Stimulated activated naive CD8-positive, alpha-beta T cell treated with anti-CD3 and anti-CD28 coated beads, Interleukin-15, Interleukin-2, amounts not matched to agents 100 U/mL and 50 U/mL, for 24 hours (primary cell): ENCODE data around the gene GRM8.

Source experiments
- ATAC-seq: fragments of 150-1000 bp; cut with Tn5 transposase; one replicate; pipeline ENCODE4 v1.10.0; 2021
- DNase-seq: peaks from one replicate; pipeline ENCODE4 v3.0.0; 2021

Gene GRM8

DNA sequence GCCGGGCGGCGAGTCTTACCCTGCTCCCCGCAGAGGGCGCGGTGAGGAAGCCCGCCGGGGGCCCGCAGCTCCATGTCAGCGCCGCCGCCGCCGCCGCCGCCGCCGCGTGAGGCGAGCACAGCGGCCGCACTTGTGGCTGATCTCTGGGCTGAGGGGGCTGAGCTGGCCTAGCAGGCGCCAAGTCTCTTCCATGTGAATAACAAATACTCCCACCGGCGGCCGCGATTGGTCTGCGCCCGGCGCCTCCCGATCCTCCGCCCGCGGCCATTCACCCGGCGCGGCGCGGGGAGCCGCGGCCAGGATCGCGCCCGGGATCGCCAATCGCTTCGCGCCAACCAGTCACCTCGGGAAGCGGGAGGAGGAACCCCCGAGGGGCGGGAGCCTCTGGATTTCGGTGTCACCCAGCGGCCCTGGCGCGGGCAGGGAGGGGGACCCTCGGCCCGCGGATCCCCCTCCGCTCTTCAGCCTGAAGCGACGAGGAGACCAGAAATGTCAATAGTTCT is at the start of gene GRM8:
GRM8 (minus strand) TSS at position 164 of the 503 bp plus-strand sequence.
- DNase-seq (peak; percentile 27), ATAC-seq (no peak)

DNA sequence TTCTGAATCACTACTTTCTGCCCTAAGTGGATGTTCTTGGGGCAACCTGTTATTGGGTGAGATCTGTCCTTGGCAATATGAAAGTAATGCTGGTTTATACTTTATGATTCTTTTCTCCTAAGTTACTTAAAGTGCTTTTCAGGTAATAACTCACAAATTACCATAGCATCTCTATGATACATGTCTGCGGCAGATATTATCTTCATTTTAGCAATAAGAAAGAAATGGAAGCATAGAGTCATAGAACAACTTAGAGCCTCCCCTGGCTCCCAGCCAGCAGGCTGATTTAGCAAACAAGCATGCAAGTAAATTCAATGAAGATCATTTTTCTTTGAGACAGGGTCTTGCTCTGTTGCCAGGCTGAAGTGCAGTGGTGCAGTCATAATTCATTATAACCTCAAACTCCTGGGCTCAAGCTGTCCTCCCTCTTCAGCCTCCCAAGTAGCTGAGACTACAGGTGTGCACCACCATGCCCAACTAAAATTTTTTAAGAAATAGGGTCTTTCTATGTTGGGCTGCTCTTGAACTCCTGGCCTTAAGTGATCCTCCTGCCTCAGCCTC is 38.1 kb upstream of the GRM8 start:
- DNase-seq (no peak), ATAC-seq (no peak)

DNA sequence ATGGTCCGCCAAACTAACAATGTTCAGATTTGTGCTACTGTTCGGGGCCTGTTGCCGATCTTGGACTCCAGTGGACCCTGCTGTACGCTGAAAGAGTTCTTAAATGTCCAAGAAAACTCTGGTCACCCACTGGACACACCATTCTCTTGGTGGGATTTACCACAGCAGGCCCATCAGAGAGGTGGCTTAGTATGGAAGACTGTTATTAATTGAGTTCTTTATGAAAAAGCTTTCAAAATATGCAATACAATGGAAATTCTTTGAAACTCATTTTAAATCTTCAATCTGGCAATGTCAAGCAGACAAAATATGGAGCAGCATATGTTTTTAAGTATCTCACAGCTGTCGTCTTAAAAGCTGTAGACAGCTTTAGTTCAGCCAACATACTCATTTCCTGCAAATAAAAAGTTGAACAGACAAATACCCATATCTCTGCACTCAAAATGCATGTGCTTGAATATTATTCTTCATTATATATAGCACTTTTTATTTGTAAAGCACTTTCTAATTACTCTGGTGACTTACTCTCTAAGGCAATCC is 37.4 kb upstream of the GRM8 start:
- ATAC-seq (no peak), DNase-seq (no peak)

DNA sequence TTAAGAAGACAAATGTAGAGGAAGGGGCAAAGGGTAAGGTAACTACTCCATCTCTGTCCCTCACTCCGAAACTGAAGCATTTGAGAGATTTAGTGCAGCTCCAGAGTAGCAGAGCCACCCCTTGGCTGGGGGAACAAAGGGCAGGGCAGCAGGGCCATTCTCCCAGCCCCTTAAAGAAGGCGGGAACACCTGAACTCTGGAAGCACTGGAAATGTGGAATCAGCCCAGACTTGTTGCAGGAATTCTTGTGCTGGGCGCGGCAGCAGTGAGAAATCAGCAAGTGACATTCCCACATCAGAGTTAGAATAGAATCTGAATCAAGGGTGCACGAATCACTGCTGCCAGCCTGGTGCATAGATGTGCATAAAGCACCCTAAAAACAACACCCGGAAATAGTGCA is 34.4 kb upstream of the GRM8 start:
- ATAC-seq (no peak), DNase-seq (no peak)

DNA sequence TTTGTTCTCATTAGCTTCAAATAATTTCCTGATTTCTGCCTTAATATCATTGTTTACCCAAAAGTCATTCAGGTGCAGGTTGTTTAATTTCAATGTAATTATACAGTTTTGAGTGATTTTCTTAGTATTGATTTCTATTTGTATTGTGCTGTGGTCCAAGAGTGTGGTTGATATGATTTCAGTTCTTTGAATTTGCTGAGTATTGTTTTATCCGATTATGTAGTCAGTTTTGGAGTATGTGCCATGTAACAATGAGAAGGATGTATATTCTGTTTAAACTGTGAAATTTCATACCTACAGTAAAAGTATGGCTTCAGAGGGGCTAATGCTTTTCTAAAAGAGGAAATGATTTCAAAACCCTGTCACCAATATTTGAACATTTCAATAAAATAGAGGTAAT is 17.4 kb upstream of the GRM8 start:
- ATAC-seq (no peak), DNase-seq (no peak)

DNA sequence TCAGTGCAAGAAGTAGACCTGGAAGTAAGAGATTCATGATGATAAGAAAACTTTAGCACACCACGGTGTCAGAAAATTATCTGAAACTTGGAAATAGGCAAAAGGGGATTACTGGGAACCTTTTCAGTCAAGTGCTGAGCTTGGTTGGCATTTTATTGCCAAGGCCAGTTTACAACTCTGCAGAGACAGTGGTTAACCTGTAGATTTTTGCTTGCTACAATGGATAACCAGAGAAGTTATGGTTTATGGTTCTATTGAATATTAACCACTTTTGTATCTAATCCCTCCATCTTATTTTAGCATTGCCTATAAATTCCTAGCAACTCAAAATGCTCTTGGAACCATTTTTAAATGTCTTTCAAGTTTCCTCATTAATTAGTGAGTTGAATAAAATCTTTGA is 13.3 kb upstream of the GRM8 start:
- no peak for ATAC-seq
- no peak for DNase-seq

DNA sequence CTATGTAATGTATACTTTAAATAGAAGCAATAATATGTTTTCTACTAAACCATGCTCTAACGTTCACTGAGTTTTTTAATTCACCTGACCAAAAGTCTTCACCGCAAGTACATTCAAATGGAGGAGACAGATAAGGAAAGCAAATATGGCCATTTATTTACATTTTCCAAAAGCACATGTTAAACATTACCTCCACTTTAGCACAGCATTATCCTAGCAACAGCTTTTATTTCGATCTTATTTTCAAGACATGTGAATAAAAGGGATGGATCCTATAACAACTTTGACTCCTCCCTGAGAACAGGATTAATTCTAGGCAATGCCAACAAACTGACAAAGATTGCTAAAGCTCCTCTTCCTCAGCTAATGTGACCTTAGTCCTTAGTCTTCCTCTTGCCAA is 11.5 kb upstream of the GRM8 start:
- DNase-seq (no peak), ATAC-seq (no peak)

DNA sequence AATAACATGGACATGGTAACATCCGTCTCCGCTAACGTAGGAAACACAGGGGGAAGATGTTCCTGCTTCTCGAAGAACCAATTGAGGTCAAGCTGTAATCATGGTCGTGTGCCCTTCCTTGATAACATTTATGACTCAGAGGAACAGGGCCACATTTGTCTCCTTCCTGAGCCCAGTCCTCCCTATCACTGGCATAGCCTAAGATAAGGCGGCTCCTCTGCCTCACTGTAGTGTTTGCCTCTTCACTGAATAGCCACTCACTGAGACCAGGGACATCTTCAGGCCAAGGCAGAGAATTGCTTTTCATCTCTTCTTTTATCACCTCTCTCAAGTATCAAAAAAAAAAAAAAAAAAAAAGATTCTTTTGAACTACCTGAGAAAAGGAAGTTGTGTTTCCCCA is 5.4 kb upstream of the GRM8 start:
- ATAC-seq, result no peak
- DNase-seq, result no peak

DNA sequence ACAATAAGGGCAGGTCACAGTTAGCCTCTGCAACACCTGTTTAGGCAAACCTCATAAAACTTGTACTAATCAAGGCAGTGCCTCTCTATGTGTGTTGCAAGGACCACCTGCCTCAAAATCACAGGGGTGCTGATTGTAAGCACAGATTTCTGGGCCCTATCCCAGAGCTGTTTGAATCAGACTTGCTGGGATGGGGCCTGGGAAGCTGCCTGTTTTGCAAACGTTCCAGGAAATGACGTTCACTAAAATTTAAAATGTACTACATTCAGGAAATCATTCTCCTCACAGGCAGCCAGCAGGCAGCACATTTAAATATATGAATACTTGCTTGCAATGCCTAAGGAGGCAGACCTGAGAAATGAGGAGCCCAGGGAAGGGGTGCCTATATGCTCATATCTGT is 4.3 kb upstream of the GRM8 start:
- no peak for DNase-seq
- no peak for ATAC-seq

DNA sequence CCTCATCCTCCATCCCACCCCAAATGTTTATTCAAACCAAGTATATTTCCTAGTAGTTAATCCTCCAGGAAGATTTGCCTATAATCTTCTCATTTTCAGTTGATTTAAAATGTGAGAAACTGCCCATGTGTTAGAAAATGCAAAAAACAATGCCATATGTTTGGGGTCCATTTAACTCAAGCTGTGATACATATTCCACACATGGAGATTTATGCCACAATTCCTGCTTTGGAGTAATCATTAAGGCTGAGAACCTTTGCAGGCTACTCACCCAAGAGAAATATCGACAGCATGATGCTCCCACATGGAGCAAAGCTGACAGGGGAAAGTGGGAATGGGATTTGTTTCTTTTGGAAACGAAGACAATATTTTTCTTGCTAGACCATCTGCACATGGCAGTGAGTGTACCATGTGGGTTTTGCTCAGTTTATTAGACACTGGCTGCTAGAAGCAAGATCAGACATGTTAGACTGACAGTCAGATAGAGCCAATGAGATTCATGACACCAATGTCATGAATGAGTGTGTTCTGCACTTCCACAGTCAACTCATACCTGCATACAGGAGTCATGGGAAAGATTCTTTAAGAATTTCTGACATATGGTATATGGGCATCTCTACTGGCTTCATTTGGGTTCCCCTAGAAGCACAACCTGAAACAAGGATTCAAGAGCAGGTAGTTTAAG is 3.4 kb upstream of the GRM8 start:
- ATAC-seq, result no peak
- DNase-seq, result no peak

DNA sequence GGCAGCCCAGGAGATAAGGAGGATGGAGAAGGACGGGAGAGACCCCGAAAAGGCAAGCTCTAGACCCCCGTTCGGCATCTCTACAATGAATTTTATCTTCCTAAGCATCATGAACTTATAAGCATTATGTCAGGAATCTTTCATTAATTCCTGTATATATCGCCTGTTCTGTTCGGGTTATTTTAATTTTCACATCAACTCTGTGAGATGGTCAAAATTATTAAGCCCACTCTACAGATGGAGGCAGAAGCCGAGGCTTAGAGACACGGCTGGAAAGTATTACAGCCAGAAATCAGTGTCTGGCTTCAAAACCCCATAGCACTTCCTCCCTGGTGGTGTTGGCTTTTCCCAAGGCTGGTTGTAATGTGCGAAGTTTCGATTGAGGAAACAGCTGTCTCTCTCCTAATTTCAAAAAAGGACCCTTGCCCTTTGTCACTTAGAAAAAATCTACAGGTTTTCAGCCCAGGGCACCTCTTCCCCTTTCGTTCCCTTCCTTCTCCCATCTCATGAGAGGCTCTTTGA is 1.5 kb upstream of the GRM8 start:
- DNase-seq, result no peak
- no peak for ATAC-seq

DNA sequence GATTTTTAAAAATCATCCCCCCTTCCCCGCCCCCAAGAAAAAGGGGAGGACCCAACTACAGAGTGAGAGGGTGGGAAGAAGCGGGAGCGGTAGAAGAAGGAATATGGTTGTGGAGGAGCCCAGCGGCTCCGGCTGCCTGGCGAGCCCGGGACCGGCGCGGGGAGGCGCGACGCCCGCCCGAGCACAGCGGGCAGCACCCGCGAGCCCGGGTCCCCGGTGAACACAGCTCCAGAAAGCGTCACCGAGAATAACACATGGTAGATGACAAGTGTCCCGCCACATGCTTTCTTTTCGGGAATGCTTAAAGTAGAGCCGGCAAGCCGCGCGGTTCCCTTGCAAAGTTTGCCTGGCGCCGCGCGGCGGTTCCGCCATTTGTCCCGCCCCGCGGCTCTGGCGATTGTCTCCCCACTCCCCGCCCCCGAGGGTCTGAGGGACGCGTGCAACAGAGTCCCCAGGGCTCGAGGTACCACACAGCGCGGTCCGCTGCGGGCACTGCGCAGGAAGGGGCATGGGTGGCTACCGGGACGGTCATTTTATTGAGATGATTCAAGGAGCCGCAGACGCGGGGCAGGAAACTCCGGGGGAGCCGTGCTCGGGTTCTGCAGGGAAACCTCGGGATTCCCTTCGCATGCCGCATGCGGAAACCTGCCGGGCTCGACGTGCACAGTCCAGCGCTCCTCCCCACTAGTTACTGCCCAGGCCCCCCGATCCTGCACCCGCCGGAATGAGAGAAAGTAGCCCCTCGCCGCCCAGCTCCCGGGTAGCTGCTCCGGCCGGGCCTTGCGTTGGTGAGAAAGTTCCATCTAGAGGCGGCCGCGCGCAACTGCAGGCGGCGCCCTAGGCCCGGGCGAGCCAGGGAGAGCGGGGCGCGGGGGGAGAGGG is 781 bp upstream of the GRM8 start:
- ATAC-seq, result peak; percentile 73
- DNase-seq, result peak; percentile 74

DNA sequence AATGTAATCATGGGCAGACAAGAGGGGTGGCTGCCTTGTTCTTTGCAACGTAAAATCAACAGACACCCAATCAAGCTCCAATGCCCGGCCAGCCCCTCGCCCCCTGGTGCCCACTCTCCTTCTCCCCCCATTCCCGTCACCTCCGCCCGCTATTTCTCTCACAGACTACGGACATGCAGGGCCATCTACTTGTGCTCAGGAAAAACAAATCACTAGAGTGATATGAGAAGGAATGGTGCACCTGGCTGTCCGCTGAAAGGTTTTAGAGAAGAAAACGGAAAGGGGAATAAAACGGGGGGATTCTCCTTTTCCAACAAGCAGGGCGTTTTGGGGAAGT is 396 bp downstream of the GRM8 start:
- DNase-seq, result no peak
- ATAC-seq, result no peak

DNA sequence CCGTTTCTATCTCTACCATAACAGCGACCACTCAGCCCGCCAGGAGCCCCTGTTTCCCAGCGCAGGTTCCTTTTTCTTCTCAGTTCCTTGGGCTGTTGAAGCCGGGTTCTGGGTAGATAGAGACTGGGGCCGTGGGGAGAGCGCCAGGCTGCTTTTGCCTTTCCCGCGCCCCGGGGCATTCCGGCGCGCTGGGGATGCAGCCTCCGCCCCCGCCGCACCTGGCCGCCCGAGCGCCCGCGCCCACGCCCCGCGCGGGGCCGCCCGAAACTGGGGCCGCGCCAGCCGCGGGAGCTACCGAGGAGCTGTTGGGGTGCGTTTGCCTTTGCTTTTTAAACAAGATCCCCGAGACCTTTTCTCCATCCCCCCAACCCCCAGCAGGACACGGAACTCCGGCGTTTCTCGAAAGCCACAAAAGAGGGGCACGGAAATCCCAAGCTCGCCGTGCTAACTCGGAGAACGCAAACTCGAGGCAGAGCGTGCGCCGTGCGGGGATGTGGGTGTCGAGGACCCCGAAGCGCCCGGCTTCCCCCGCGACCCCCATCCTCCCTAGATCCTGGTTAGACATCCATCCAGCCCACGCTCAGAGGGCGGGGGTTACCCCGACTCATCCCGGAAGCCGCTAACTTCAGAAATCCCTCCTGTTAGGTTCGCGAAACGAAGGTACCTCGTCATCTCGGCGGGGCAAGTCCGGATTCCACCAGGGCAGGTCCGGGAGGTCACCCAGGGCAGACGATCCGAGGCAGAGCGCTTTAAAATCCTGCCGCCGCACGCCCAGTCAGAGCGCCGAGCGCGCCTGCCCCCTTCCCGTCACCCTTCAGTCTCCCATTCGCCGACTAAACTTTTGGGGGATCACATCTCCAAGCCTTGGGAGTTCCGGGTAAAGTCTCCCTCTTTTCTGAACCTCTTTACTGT is 1.0 kb downstream of the GRM8 start:
- peak; percentile 30 for DNase-seq

DNA sequence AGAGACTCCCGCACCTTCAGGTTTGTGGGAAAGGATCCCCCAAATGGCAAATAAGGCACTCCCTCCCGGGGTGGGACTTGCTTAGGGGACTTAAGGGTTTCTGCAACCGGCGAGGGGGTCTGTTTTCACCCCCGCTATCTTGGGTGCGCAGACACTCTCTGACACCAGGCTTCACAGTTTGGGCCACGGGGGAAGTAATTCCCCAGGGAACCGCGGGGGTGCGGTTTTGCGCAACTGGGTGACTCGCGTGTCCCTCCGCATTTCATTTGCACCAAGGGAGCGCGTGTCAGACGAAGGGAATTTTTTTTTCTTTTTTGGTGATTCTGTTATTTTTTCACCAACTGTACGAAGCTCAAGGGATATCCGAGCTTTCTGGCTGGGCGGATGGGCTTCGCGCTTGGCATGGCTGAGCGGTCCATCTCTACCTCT is 1.7 kb downstream of the GRM8 start:
- no peak for ATAC-seq
- peak; percentile 8 for DNase-seq

More for the DNA sequence above, 1.0 kb downstream of the GRM8 start:
- ATAC-seq, result peak; percentile 29

DNA sequence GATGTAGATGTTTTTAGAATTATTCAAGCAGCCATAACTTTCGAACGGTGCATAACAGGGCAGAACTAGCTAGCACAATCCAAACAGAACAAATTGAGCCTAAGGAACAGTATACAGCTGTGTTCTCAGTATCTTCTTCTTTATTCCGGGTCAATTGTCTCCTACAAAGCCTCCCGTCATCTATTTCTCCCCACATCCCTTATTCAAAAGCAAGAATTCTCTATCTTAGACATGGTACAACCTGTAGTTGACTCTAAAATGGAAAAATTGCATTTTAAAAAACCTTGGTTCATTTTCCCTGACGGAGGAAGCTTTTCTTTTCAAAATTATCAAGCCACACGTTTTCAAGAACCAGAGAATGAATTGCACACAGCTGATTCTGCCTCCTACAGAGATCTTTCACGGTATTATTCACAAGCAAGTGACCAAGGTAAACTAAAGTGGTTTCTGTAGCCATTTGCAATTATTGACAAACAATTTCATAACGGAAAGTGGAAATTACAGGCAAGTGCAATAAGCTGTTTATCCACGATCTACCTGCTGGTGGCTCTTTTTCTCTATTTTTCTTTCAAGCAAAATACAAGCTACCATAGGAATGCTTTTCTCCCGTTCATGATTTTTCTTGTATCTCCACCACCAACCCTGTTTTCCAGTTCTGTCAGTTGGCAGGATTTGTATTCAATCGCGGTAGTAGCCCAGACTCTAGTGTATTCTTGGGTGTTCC is 2.3 kb downstream of the GRM8 start:
- DNase-seq (no peak), ATAC-seq (no peak)

DNA sequence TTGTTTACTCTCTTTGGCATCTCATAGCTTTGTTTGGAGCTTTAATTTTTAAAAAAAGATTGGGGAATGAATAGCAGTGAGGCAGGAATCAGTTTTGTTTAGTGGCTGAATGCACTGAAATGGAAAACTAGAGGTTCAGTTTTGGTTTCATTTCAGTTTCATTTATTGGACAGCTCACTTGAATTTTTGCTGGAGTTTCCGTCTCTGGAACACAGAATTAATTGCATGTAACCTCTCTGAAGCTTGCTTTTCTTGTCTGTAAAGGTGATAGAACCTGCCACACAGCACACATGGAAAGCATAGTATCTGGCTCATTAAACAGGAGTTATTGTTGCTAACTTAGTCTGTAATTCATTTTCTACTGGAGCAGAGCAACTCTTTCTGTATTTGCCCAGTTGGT is 7.1 kb downstream of the GRM8 start:
- ATAC-seq (no peak), DNase-seq (no peak)

DNA sequence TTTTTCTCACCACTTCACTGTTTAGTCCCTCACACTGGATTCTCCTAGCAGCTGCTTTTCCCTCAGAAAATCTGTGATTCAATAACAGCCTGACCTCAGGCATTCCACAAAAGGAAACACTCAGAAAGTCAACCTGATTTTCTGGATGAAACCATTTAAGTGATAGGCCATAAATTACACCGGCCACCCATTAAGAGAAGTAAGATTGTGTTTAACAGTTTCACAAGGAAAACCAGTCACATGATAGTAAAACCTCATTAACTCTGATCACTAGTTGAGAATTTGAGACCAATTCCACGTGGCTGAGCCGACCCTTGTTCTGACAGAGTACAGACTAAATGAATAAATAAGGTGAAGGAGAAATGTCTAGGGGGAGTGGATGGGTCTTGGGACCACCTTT is 7.7 kb downstream of the GRM8 start:
- no peak for DNase-seq
- ATAC-seq, result no peak

DNA sequence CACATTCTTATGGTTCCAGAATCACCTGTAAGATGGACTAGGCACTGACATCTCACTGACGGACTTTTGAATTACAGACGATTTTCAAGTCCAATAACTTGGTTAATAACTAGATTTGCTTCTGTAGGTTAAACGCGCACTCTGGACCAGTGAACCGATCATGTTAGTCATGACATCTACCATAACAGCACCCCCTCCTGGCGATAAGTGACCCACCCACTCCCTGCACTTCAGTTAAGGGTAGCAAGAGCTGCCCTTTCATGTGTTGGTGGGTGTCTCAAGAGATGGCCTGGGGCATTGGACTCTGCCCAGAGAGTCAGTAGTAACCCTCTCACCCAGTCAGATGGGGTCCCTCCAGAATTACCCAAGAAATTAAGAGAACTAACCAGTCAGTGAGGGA is 12.9 kb downstream of the GRM8 start:
- DNase-seq, result peak; percentile 8
- ATAC-seq, result no peak

DNA sequence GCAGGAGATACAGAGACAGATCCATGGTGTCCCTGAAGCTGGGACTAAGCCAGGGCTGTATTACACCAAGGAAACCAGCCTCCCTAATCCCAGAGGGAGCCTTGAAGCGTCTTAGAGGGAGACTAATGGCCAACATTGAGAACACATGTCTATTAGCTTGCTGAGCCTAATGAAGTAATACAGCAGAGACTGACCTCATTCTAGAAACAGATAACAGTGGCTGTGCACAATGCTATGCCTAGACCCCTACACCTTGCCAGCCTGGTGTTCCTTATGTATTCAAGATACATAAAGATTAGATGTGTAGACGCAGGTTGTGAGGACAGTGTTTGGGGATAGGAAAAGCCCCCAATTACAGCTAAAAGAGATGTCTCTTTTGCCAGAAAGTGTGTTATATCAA is 19.1 kb downstream of the GRM8 start:
- ATAC-seq (no peak), DNase-seq (no peak)

DNA sequence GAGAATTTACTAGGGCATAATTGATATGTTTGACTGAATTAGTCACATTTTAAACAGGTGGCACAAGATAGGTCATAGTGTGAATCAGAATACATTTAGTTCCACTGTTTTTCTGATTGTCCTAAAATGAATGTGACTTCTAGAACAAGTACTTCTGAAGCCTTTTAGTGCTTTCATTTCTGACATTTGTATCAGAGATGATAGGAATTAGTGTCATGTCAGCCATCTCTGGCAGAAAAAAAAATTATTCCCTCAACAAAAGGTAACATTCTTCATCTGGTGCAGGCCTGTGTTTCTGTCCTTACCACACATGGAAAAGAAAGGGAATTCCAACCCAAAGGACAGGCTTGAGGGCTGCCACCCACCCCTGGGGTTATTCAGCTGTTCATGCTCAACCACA is 21.3 kb downstream of the GRM8 start:
- ATAC-seq (no peak), DNase-seq (no peak)
